GM21529 (cell line): ENCODE measurements around the gene RALGAPA2.
A peak's percentile ranks its signal among the peaks of the same experiment; 100 is the strongest.

ENCODE experiments used
- ATAC-seq: cut with Tn5 transposase; IDR thresholded peaks from one replicate; pipeline ENCODE4 v1.9.1; 2021; ENCODE audit not compliant: unreplicated experiment

The RALGAPA2 gene

GRCh38 chr20:20375862-20376261 lies 336.6 kb downstream of the RALGAPA2 start:
- no peak for ATAC-seq

- ATAC-seq: no peak
Observed at GRCh38 chr20:20373091-20373571, 339.3 kb downstream of the RALGAPA2 start.

- no peak for ATAC-seq
Observed at GRCh38 chr20:20371681-20372080, 340.8 kb downstream of the RALGAPA2 start.

GRCh38 chr20:20371083-20371482 lies 341.4 kb downstream of the RALGAPA2 start:
- no peak for ATAC-seq

GRCh38 chr20:20370094-20370575 lies 342.3 kb downstream of the RALGAPA2 start:
- no peak for ATAC-seq

GRCh38 chr20:20369250-20370093 lies 343.0 kb downstream of the RALGAPA2 start:
- no peak for ATAC-seq

GRCh38 chr20:20368418-20369249 lies 343.8 kb downstream of the RALGAPA2 start:
- ATAC-seq: no peak

GRCh38 chr20:20367575-20368417 lies 344.6 kb downstream of the RALGAPA2 start, which contains the start of gene INSM1:
Gene INSM1, plus strand, starts transcription at chr20:20368104. Its CDS starts 164 bp downstream, at chr20:20368268.
- ATAC-seq: no peak

- ATAC-seq: no peak
Observed at GRCh38 chr20:20366876-20367574, 345.4 kb downstream of the RALGAPA2 start.

GRCh38 chr20:20366551-20366875 lies 345.9 kb downstream of the RALGAPA2 start:
- no peak for ATAC-seq

GRCh38 chr20:20365480-20366161 lies 346.8 kb downstream of the RALGAPA2 start:
- ATAC-seq: no peak

GRCh38 chr20:20364593-20365479 lies 347.6 kb downstream of the RALGAPA2 start:
- ATAC-seq: no peak

GRCh38 chr20:20363799-20364592 lies 348.4 kb downstream of the RALGAPA2 start:
- ATAC-seq: no peak

- no peak for ATAC-seq
Observed at GRCh38 chr20:20363434-20363798, 349.0 kb downstream of the RALGAPA2 start.

- no peak for ATAC-seq
Observed at GRCh38 chr20:20362774-20363433, 349.5 kb downstream of the RALGAPA2 start.

GRCh38 chr20:20360464-20360863 lies 352.0 kb downstream of the RALGAPA2 start:
- ATAC-seq: peak; percentile 80

GRCh38 chr20:20359628-20360027 lies 352.8 kb downstream of the RALGAPA2 start:
- no peak for ATAC-seq
